Measurements from ENCODE around the gene MT1A. TPM values are rescaled to one million over a fixed set of nuclear protein-coding genes. Genes with fewer than 3 reads are reported as not detected.

MT1A gene
- total and polyA plus RNA-seq, 2 of the 8 experiments (the other 6 are each of a cell fraction or from before 2014, with no cell fraction given) = not detected

DNA sequence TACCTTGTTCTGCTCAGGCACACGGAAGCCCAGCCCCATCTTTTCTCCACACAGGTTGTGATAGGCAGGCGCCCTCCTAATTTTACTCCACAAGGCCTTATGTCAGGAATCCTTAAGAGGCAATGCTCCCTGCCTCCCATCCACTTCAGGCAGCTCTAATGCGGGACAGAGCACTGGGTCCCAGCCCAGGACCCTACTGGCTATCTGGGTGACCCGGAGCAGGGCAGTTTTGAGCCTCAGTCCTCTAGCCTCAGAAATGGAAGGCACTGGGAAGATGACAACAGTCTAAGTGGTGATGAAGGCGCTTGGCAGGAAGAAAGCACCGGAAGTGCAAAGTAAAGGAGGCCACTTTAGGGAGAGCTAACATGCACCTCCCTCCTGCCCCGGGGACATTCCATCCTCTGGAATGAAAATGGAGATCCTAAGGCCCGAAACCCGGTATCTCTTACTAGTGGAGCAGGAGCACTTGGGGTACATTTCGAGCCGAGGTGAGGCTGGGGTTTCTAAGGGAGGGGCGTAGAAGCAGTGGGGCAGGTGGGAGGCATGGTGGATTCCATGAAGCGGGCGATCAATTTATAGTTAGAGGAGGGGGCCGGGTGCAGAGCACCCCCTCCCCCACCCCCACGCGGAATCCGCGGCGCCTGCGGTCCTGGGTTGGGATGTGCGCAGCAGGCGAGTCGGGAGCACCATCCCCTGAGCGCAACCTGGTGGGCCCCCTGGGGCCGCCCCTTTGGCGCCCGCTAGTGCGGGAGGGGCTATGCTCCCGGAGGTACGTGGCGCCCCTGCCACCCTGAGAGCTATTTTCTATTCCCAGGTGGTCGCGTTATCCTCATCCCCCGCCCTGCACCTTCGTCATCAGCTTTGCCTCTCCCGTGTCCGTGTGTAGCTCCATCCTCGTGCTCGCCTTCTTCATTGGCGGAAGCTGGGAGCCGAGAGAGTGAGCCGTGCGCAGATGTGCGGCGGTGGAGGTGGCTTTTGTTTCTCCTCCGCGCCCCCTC, 24.2 kb downstream of the MT1A start:
- peaks cover 0 to 13% (median 5%) of the 10 kb centered on the region in 4 experiments; a peak in 5 of 7 replicates for H3K4me1 ChIP-seq (replicated peaks in 1 of 4; ENCODE audit: control insufficient read depth in 3 of 4, insufficient read depth in 4 of 4, low read length in 3 of 4)
- no peak overlapping the region for H3K4ac ChIP-seq (replicated peaks; ENCODE audit: insufficient read length, low read depth, low read length)
- H2BK20ac ChIP-seq (ENCODE audit: low read length) = no peak overlapping the region; the same call in 1 of the 2 replicates
- no peak overlapping the region for H2AFZ ChIP-seq (ENCODE audit: low read length)
- H3K27me3 ChIP-seq (replicated peaks in 1 of 4; ENCODE audit: control insufficient read depth in 3 of 4, extremely low read depth in 1 of 4, insufficient read depth in 3 of 4, low read length in 3 of 4) = peaks cover 81 to 100% (median 97%) of the 10 kb centered on the region in 4 experiments
- H2BK5ac ChIP-seq (ENCODE audit: low read depth, low read length) = no peak overlapping the region
- H3K9me3 ChIP-seq (ENCODE audit: insufficient read depth in 2 of 2, low read depth in 1 of 2, low read length in 1 of 2) = no peaks in the 10 kb centered on the region
- peaks cover 10% of the 10 kb centered on the region; the same call in 1 of the 2 replicates for H3K23me2 ChIP-seq (ENCODE audit: low read depth, low read length)
- no peak overlapping the region for H2AK5ac ChIP-seq (ENCODE audit: low read depth, low read length)
- ChIA-PET POLR2A (ENCODE audit: partially characterized antibody) (interaction anchor here (0.7 to 13.9 kb wide), 8 partner anchors 7 to 58 kb away, joined by 3 to 205 read pairs (median 4); partner anchors contain the start of genes MT1B, MT1E, MT1H and MT1X), CTCF (ENCODE audit: partially characterized antibody) (interaction anchor here (0.7 to 2.8 kb wide), 7 partner anchors 9 to 59 kb away, joined by 3 to 9 read pairs (median 4); partner anchors contain the start of gene MT2A)
- H4K8ac ChIP-seq (ENCODE audit: extremely low read depth, insufficient read depth, low read length) = peak overlapping the region; percentile 15; the same call in 1 of the 2 replicates
- H3K27ac ChIP-seq (ENCODE audit: low read depth, low read length) = no peak overlapping the region
- no peak overlapping the region for H3K9ac ChIP-seq (replicated peaks in 1 of 4; ENCODE audit: extremely low read depth in 1 of 4, low read depth in 3 of 4, low read length in 3 of 4)
- no peaks in the 10 kb centered on the region for H3K79me1 ChIP-seq (ENCODE audit: low read depth, low read length)
- peak overlapping the region; percentile 61 to 93 for H3K4me2 ChIP-seq (ENCODE audit: insufficient read depth in 1 of 2, low read depth in 2 of 2, low read length in 2 of 2)
- H2BK120ac ChIP-seq (replicated peaks; ENCODE audit: low read depth, low read length) = no peak overlapping the region
- H3K79me2 ChIP-seq (ENCODE audit: control insufficient read depth in 1 of 2, insufficient read depth in 2 of 2, low read length in 2 of 2) = no peaks in the 10 kb centered on the region
- no peaks in the 10 kb centered on the region for H3K36me3 ChIP-seq (ENCODE audit: control insufficient read depth in 2 of 4, insufficient read depth in 4 of 4, low read length in 3 of 4)
- FAIRE-seq (no peak), DNase-seq (ENCODE audit: low read depth in 1 of 2, low spot score in 2 of 2) (no peak)
- H4K20me1 ChIP-seq (replicated peaks in 1 of 2; ENCODE audit: control insufficient read depth in 1 of 2, insufficient read depth in 2 of 2, low read length in 2 of 2) = peaks cover 2 to 6% of the 10 kb centered on the region in 2 experiments
- peak overlapping the region; percentile 6 to 61 (median 36) for H3K4me3 ChIP-seq (ENCODE audit: extremely low read depth in 1 of 4, insufficient read depth in 2 of 4, low read depth in 3 of 4, low read length in 4 of 4)
- 12% methylated on average over 30 of the region's 48 CpGs; no CpG with 5 or more reads in 1 of the 2 experiments for WGBS, 2 experiments (ENCODE audit: extremely low coverage in 1 of 2, insufficient coverage in 1 of 2, insufficient read length in 1 of 2, insufficient replicate concordance in 2 of 2, low coverage in 1 of 2, low lambda C conversion rate in 2 of 2, missing lambda C conversion rate in 1 of 2)
- H3K14ac ChIP-seq (ENCODE audit: insufficient read length) = no peak overlapping the region
- no peak overlapping the region for H3K56ac ChIP-seq (replicated peaks; ENCODE audit: insufficient read length, low read depth, low read length)
- H2BK15ac ChIP-seq (ENCODE audit: low read length) = no peak overlapping the region
- H4K5ac ChIP-seq (ENCODE audit: insufficient read length, low read depth, low read length) = no peak overlapping the region
- H2BK12ac ChIP-seq (ENCODE audit: low read depth, low read length) = no peak overlapping the region; the same call in 1 of the 2 replicates
- H4K91ac ChIP-seq (replicated peaks; ENCODE audit: insufficient read length, low read length) = no peak overlapping the region
- H3K18ac ChIP-seq (ENCODE audit: extremely low read depth, low read length) = 0 out of 2 replicates have a peak overlapping the region, but pooled peaks have one; percentile 25
- H3K23ac ChIP-seq (ENCODE audit: insufficient read length) = no peak overlapping the region
- TF ChIP-seq RNF2 (IDR thresholded peaks at IDR 0.05; ENCODE audit: borderline replicate concordance, low read depth, low read length, missing control alignments, poor library complexity, severe bottlenecking) (peak; percentile 35), POU5F1 (IDR thresholded peaks at IDR 0.05; ENCODE audit: low read depth, low read length) (no peak)

Data from H1 (cell line).